ENCODE measurements around the gene SLC13A1. TPM values are rescaled to one million over a fixed set of nuclear protein-coding genes. Genes with fewer than 3 reads are reported as not detected.

The SLC13A1 gene
- total RNA-seq, 1 donor from 2014 or later: not detected

DNA sequence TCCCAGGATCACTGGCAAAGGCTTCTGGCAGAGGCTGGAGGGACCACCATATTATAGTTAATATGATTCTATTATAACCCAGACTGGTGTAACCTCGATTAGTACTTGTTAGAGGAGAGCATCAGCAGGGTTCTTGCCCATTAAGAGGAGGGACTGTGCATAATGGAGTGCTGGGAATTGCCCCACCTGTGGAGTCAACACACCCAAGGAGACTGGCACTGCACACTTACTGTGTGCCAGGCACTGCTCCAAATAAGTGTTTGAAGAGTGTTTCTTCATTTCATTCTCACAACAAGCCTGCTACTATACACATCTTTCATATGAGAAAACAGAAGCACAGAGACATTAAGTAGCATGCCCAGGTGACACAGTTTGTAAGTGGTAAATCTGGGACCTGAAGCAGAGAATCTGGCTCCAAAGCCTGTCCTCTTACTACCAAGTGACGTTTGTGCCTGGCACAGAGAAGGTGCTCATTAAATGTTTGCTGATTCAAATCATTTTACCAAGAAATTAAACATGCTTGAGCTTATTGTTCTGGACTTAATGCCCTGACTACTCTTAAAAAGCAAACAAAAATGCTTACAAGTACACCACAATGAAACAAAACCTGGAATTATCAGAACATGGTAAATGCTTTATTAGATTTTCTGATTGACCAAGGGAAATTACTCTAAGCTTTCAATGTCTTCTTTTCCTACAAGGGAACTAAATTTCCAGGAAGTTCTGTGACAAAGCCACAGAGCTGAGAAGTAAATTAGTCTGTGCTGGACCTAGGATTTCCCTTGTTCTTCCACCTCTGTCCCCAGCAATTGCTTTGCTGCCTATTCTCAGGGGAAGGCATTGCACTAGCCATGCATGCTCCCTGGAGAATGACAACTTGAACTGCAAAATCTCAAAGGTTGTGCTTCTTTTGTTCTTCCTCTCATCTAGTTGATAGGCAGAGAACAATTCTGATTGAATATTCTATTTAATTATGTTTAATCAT is 809 bp downstream of the SLC13A1 start:
- no peak for DNase-seq (ENCODE audit: extremely low read depth, low read depth, low spot score)

DNA sequence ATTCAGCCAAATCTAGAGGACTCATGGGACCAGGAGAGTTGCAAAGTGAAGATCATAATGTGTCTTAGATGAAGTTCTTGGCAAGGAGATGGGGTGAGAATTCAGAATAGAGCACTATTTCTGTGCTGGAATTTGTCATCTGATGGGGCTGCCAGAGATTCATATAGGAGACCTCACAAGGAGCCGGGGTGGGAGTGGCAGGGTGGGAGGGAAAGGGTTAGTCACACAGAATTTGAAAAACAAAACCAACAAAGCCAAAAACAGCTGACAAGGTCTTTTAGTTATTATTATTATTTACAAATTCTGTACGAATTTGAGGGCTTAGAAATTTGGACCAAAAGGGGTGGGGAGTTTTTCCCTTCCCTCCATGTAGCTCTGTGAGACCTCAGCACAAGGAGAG is 1.7 kb downstream of the SLC13A1 start:
- no peak for DNase-seq (ENCODE audit: extremely low read depth, low read depth, low spot score)

GRCh38 chr7:123193235-123193634 is 6.5 kb downstream of the SLC13A1 start:
- DNase-seq (ENCODE audit: extremely low read depth, low read depth, low spot score): no peak

DNA sequence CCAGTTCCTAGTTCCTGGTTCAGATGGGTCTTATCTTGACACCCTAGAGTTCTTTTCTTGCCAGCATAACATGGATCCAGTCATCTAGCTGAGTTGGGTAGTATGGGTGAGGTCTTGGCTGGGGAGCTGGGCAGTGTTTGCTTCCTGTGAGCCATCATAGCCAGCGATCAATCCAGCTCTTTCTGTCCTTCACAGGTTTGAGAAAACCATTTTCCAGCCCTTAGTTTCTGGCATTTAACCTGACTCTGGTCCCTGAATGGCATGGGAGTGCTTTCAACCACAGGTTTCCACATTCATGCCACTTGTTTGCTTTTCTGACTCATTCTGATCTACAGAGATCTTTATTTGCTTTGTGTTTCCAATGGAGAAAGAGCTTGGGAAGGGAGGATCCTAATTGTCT is 8.6 kb downstream of the SLC13A1 start:
- no peak for DNase-seq (ENCODE audit: extremely low read depth, low read depth, low spot score)

DNA sequence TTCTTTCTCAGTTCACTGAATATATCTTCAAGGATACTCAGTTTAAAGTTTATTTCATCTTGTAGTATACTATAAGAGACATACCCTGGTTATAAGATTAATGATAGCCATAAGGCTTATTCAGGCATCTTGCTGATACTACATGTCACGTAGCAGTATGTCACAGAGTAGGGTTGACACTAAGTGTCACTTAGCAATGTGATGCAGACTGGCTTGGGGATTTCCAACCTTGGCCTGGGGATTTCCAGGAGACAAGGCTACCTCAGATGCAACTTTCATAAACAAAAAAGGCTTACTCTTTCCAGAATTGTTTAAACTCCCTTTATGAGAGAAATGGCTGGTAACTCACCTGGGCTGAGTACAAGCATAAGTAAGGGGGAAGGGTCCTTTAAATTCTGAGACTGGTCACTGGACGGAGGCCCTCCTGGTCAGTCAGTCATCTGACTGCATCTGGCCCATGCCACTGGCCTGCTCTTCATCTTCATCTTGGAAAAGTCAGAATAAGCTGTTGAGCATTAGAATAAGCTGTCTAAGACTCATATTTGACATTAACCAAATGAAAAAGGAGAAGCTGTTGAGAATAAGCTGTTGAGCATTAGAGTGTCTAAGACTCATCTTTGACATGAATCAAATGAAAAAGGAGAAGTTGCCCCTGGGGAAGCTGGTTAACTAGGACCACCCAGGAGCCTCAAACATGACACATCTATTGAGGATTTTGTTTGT is 9.5 kb downstream of the SLC13A1 start:
- no peak for DNase-seq (ENCODE audit: extremely low read depth, low read depth, low spot score)

- no peak for DNase-seq (ENCODE audit: extremely low read depth, low read depth, low spot score)
These were observed 14.0 kb downstream of the SLC13A1 start for GRCh38 chr7:123185756-123186155.

GRCh38 chr7:123184271-123184670 is 15.5 kb downstream of the SLC13A1 start:
- DNase-seq (ENCODE audit: extremely low read depth, low read depth, low spot score): no peak

GRCh38 chr7:123183431-123183830 is 16.3 kb downstream of the SLC13A1 start:
- DNase-seq (ENCODE audit: extremely low read depth, low read depth, low spot score): no peak

- DNase-seq (ENCODE audit: extremely low read depth, low read depth, low spot score): no peak
These were observed 22.3 kb downstream of the SLC13A1 start for GRCh38 chr7:123177442-123177841.

DNA sequence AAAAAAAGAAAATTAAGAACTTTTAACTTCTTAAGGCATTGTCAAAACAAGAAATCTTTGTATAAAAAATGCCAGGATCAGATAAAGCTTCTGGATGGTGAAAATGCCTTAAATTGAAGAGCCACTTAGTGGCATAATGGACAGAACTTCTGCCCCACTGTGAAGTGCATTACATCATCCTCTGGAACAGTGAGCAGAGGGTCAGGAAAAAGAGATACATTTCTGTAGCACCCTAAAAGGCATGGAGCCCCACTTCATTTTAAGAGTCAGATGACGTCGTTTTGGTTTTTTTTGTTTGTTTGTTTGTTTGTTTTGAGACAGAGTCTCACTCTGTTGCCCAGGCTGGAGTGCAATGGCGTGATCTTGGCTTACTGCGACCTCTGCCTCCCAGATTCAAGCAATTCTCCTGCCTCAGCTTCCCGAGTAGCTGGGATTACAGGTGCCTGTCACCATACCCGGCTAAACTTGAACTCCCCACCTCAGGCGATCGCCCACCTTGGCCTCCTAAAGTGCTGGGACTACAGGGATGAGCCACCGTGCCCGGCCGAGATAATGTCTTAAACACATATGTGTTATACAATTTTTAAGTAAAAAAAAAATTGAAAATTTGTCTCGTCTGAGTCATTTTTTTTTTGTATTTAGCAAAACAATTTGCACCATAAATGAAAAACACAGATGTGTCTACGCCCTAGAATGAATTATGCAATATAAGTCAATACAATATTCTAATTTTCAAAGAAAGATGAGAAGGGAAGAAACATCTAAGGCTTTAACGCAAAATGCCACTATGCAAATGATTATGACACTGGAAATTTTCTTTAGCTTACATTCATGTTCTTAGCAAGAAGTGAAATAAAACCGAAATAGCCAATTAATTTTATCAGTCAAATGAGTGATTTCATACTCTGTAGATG is 29.2 kb downstream of the SLC13A1 start:
- no peak for DNase-seq (ENCODE audit: extremely low read depth, low read depth, low spot score)

GRCh38 chr7:123169065-123169464 is 30.7 kb downstream of the SLC13A1 start:
- no peak for DNase-seq (ENCODE audit: extremely low read depth, low read depth, low spot score)

GRCh38 chr7:123157606-123158005 is 42.2 kb downstream of the SLC13A1 start:
- DNase-seq (ENCODE audit: extremely low read depth, low read depth, low spot score): no peak

GRCh38 chr7:123155571-123155970 is 44.2 kb downstream of the SLC13A1 start:
- DNase-seq (ENCODE audit: extremely low read depth, low read depth, low spot score): no peak

- DNase-seq (ENCODE audit: extremely low read depth, low read depth, low spot score): peak; percentile 86
These were observed 45.4 kb downstream of the SLC13A1 start for GRCh38 chr7:123154231-123154860.

DNA sequence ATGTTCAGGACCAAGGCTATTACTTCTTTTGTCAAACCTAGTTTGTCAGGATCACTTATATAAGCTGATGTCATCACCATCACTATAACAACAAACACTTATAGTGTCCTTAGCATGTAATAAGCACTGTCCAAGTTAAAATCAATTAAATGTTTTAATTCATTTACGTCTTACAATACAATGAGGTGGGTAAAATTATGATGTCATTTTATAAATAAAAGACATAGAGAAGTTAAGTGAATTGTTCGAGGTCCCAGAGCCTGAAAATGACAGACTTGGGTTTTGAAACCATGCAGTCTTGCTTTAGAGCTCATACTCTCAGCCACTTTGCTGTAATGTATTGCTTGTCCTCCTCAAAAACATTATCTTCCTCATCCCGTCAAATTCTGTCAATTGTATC is 48.3 kb downstream of the SLC13A1 start:
- no peak for DNase-seq (ENCODE audit: extremely low read depth, low read depth, low spot score)

GRCh38 chr7:123148813-123149212 is 51.0 kb downstream of the SLC13A1 start:
- no peak for DNase-seq (ENCODE audit: extremely low read depth, low read depth, low spot score)

DNA sequence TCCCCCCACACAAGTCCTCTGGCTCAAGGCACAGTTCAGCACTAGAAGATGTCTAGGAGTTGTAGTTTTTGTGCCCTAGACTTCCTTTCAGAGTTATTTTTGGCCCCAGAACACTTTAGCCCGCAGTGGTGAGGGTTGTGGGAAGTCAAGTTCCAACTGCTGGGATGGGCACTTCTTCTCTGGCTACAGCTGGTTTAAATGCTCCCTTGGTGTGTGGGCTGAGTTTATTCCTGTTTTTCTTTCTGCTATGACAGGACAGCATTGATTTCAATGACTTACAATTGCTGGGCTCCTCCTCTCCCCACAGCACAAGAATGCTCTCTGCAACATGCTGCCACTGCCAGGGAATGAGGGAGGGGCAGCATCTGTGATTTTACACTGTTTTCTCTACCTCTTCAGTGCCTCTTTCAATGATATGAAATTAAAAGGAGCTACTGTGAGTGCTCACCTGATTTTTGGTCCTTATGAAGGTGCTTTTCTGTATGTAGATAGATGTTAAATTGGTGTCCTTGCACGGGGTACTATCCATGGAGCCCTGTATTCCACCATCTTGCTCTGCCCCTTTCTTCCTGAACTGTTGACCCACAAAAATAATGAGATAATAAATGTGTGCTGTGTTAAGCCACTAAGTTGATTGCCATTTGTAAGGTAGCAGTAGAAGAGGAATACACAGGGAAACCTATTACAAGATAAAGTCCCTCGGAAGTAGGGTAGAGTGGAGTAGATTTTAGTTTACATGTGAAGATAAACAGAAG is 56.3 kb downstream of the SLC13A1 start:
- no peak for DNase-seq (ENCODE audit: extremely low read depth, low read depth, low spot score)

- no peak for DNase-seq (ENCODE audit: extremely low read depth, low read depth, low spot score)
These were observed 59.2 kb downstream of the SLC13A1 start for GRCh38 chr7:123140561-123140960.

DNA sequence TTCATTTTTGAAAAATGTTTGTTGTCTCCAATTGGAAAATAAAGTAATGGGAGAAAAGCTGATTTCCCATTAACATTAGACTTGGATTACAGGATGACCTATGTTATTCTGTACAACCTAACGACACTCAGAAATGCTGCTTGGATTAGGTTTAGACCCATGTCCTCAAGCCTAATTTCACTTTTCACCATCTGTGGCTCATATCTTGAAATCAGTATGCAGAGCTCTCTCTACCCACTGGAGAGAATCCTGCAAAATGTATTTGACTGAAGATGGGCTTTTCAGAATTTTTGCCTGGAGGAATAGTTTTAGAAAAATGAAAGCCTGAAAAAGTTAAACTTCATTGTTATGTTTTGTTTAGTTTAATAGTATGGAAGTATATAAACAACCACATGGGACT is 63.8 kb downstream of the SLC13A1 start:
- no peak for DNase-seq (ENCODE audit: extremely low read depth, low read depth, low spot score)

DNA sequence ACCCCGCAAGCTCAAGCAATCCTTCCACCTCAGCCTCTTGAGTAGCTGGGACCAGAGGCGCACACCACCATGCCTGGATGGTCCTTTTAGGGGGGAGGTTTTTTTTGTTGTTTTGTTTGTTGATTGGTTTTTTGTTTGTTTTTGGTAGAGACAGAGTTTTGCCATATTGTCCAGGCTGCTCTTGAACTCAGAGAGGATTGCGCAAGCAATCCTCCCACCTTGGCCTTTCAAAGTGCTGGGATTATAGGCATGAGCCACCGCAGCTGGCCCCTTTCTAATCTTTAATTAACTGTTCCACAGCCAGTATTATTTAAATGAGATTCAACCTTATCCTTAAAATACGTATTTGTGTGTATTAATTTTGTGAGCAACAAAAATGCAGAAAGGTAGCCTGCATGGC is 65.8 kb downstream of the SLC13A1 start:
- DNase-seq (ENCODE audit: extremely low read depth, low read depth, low spot score): no peak
